K562 (cell line): ENCODE data around the gene DCAF8. TPM values are rescaled to one million over a fixed set of nuclear protein-coding genes. Genes with fewer than 3 reads are reported as not detected.
A peak's percentile ranks its signal among the peaks of the same experiment; 100 is the strongest.

Experiments used
- ATAC-seq: fragments of 200-7000 bp; cut with Tn5 transposase; 3 replicates; pipeline ENCODE4 v1.9.1; 2020; ENCODE audit warnings: moderate library complexity
- BruUV-seq: library from RNA; stranded (reverse); fragments of 400-500 nt; replicated peaks from 2 replicates; lab custom pipeline; 2021; lab: Mats Ljungman, UMichigan
- CTCF ChIA-PET: fragments of 300-600 bp; formaldehyde crosslinking; extraction: SDS; loops from one replicate; lab custom pipeline; 2021; ENCODE audit warnings: low intra/inter-chr PET ratio; lab: Yijun Ruan, JAX
- POLR2A ChIA-PET: fragments of 300-600, 350-650 bp; sonication (Branson Sonifier 250); formaldehyde crosslinking; extraction: SDS; loops from one replicate; lab custom pipeline; 2021; ENCODE audit warnings: antibody characterized with exemption, inconsistent platforms; lab: Yijun Ruan, JAX
- DNase-seq, 4 experiments: peaks; one replicate each; pipeline versions ENCODE4 v3.0.0 to v3.0.0-alpha.2; 2011 to 2018; ENCODE audit warnings: low spot score in 3 of 4, mixed read lengths in 3 of 4; ENCODE audit errors: extremely low read depth in 1 of 4
- FAIRE-seq: peaks from 2 replicates; lab custom pipeline; 2011; peaks lifted over from hg19 to GRCh38; lab: Jason Lieb, UNC
- H2AFZ ChIP-seq: 2 replicates; pipeline ENCODE4 v1.6.0; 2011; ENCODE audit warnings: low read depth, low read length, control low read depth, inconsistent platforms
- H3K27ac ChIP-seq: fragments of 200-600 bp; 3 replicates; pipeline ENCODE4 v1.8.0; 2011; ENCODE audit warnings: low read depth, mild to moderate bottlenecking, control low read depth, inconsistent platforms, low read length, moderate library complexity, mixed read lengths; ENCODE audit errors: extremely low read depth
- H3K27me3 ChIP-seq, 2 experiments: fragments of 300-600 bp in 1 of 2; 2 replicates in 1 of 2; 3 replicates in 1 of 2; pipeline versions ENCODE4 v1.6.0 to v1.8.0; 2011; ENCODE audit warnings: inconsistent platforms in 2 of 2, low read length in 2 of 2, mild to moderate bottlenecking in 1 of 2, mixed read lengths in 1 of 2, moderate library complexity in 1 of 2; ENCODE audit not compliant: control insufficient read depth in 2 of 2, insufficient read depth in 2 of 2
- H3K36me3 ChIP-seq: fragments of 300-600 bp; 3 replicates; pipeline ENCODE4 v1.8.0; 2011; ENCODE audit warnings: mild to moderate bottlenecking, low read length, inconsistent platforms; ENCODE audit not compliant: control insufficient read depth, insufficient read depth
- H3K4me1 ChIP-seq, 2 experiments: fragments of 200-600 bp in 1 of 2; replicated peaks in 1 of 2; 2 replicates in 1 of 2; 3 replicates in 1 of 2; pipeline versions ENCODE4 v1.5.1 to v1.8.0; 2011; ENCODE audit warnings: inconsistent platforms in 2 of 2, low read length in 2 of 2, mild to moderate bottlenecking in 1 of 2, mixed read lengths in 1 of 2, moderate library complexity in 1 of 2; ENCODE audit not compliant: control insufficient read depth in 2 of 2, insufficient read depth in 2 of 2
- H3K4me2 ChIP-seq: 2 replicates; pipeline ENCODE4 v1.6.1; 2011; ENCODE audit warnings: low read length, control low read depth, inconsistent platforms, mixed read lengths; ENCODE audit not compliant: insufficient read depth
- H3K4me3 ChIP-seq: fragments of 200-600 bp; sonication (generic), shearing (Covaris generic); 2 replicates; pipeline ENCODE4 v1.5.1; 2016; ENCODE audit warnings: control low read depth, inconsistent platforms
- H3K79me2 ChIP-seq: fragments of 200-600 bp; 3 replicates; pipeline ENCODE4 v1.8.0; 2011; ENCODE audit warnings: low read length, inconsistent platforms; ENCODE audit not compliant: control insufficient read depth, insufficient read depth
- H3K9ac ChIP-seq, 2 experiments: 2 replicates each; pipeline versions ENCODE4 v1.6.0 to v1.6.1; 2011; ENCODE audit warnings: low read depth in 2 of 2, low read length in 2 of 2, control low read depth in 1 of 2, inconsistent platforms in 1 of 2, mild to moderate bottlenecking in 1 of 2, mixed read lengths in 1 of 2; ENCODE audit not compliant: insufficient read depth in 1 of 2
- H3K9me1 ChIP-seq: one replicate; pipeline ENCODE4 v1.6.0; 2011; ENCODE audit warnings: inconsistent platforms, mild to moderate bottlenecking, low read length, moderate library complexity; ENCODE audit not compliant: control insufficient read depth, insufficient read depth
- H3K9me3 ChIP-seq: replicated peaks from 2 replicates; pipeline ENCODE4 v1.5.1; 2011; ENCODE audit warnings: low read depth, low read length, inconsistent platforms; ENCODE audit not compliant: control insufficient read depth, insufficient read depth
- H4K20me1 ChIP-seq: replicated peaks from 2 replicates; pipeline ENCODE4 v1.6.1; 2011; ENCODE audit warnings: low read length, inconsistent platforms, mixed read lengths; ENCODE audit not compliant: control insufficient read depth, insufficient read depth
- BMI1 ChIP-seq: fragments of 150-350 bp; IDR thresholded peaks from 2 replicates; pipeline ENCODE4 v1.6.1; 2014; ENCODE audit warnings: low read length
- CHD2 ChIP-seq: IDR thresholded peaks from 2 replicates; pipeline ENCODE4 v1.6.1; 2011; ENCODE audit warnings: low read depth, low read length
- CREB5 ChIP-seq: fragments of 250-450 bp; sonication (Bioruptor Pico); IDR thresholded peaks from 2 replicates; pipeline ENCODE4 v1.5.0; 2020; ENCODE audit warnings: mild to moderate bottlenecking
- ILK ChIP-seq: fragments of 450-650 bp; IDR thresholded peaks from 2 replicates; pipeline ENCODE4 v1.6.1; 2016; ENCODE audit warnings: missing genetic modification characterization, low read depth, mild to moderate bottlenecking, missing compliant biosample characterization, moderate library complexity, borderline replicate concordance
- MYBL2 ChIP-seq, 2 experiments: fragments of 450-650 bp in 1 of 2; sonication (generic) in 1 of 2; formaldehyde crosslinking in 1 of 2; IDR thresholded peaks; 2 replicates each; pipeline versions ENCODE4 v1.6.1 to v1.8.1; 2017 to 2022; ENCODE audit warnings: borderline replicate concordance in 1 of 2, inconsistent platforms in 1 of 2, low read depth in 1 of 2, mild to moderate bottlenecking in 1 of 2, missing genetic modification reagents in 1 of 2, moderate library complexity in 1 of 2
- RFX1 ChIP-seq: fragments of 450-650 bp; IDR thresholded peaks from 2 replicates; pipeline ENCODE4 v1.6.1; 2016; ENCODE audit warnings: mild to moderate bottlenecking, moderate library complexity
- STAG1 ChIP-seq: sonication (generic); formaldehyde crosslinking; IDR thresholded peaks from 2 replicates; pipeline ENCODE4 v1.5.0; 2020; ENCODE audit warnings: missing genetic modification reagents, borderline replicate concordance
- STAT5A ChIP-seq: IDR thresholded peaks from 2 replicates; pipeline ENCODE4 v1.6.1; 2012; ENCODE audit warnings: low read length, inconsistent platforms, borderline replicate concordance
- TBL1XR1 ChIP-seq, 2 experiments: IDR thresholded peaks; 2 replicates each; pipeline ENCODE4 v1.6.1; 2012; ENCODE audit warnings: improper control_type of control experiment in 2 of 2, low read length in 2 of 2, mild to moderate bottlenecking in 1 of 2
- THRAP3 ChIP-seq: fragments of 450-650 bp; IDR thresholded peaks from 2 replicates; pipeline ENCODE4 v1.6.1; 2016; ENCODE audit warnings: mild to moderate bottlenecking, inconsistent platforms, borderline replicate concordance
- ZEB2 ChIP-seq: fragments of 450-650 bp; IDR thresholded peaks from 2 replicates; pipeline ENCODE4 v1.6.1; 2016
- ZNF165 ChIP-seq: fragments of 250-450 bp; sonication (Bioruptor Pico); IDR thresholded peaks from 2 replicates; pipeline ENCODE4 v1.4.0; 2020; ENCODE audit warnings: borderline replicate concordance
- ZNF197 ChIP-seq: fragments of 200-800 bp; sonication (Bioruptor generic); IDR thresholded peaks from 2 replicates; pipeline ENCODE4 v1.6.1; 2016; ENCODE audit warnings: low read depth, missing genetic modification characterization, missing compliant biosample characterization
- WGBS: fragments of 100-300 bp; shearing (Covaris generic); methylation state at CpG from one replicate; pipeline ENCODE4 v1.1.6; 2016; ENCODE audit warnings: low coverage, mixed read lengths; ENCODE audit not compliant: insufficient coverage; ENCODE audit errors: missing lambda C conversion rate; 5-methylcytosine and 5-hydroxymethylcytosine counted together
- in situ Hi-C: fragments of 300-500 bp; cut with MboI; formaldehyde crosslinking; loops from 4 replicates; pipeline ENCODE4 v1.15.0; 2018; ENCODE audit warnings: inconsistent platforms, mixed read lengths
- intact Hi-C: fragments of 100-400 bp; cut with micrococcal nuclease; formaldehyde crosslinking; loops from 2 replicates; pipeline ENCODE4 v1.14.2; 2022
- polyA plus RNA-seq, 8 experiments: library from polyadenylated mRNA; depleted of rRNA in 4 of 8; stranded (reverse) in 5 of 8; unstranded in 3 of 8; fragments of >200 nt; fragmentation: Nextera tagmentation in 2 of 8; fragmentation: Illumina TruSeq in 1 of 8; extraction: Ambion mirVana in 2 of 8; extraction: Trizol in 1 of 8; gene quantifications; 2 replicates each; pipeline versions ENCODE4 v1.2.1 to v1.2.3, GENCODE V29; 2011 to 2014; ENCODE audit warnings: inconsistent platforms in 1 of 8, missing spikeins in 1 of 8
- total RNA-seq, 7 experiments: library from RNA; depleted of rRNA in 6 of 7; stranded (reverse); fragments of >200 nt in 6 of 7; fragmentation: Illumina TruSeq in 2 of 7; extraction: Trizol in 2 of 7; gene quantifications; 2 replicates each; pipeline versions ENCODE4 v1.2.1 to v1.2.3, GENCODE V29; 2011 to 2021; ENCODE audit warnings: low replicate concordance in 1 of 7

Gene DCAF8
- total and polyA plus RNA-seq, 9 of the 15 experiments (the other 6 are each of a cell fraction or from before 2014, with no cell fraction given) = 11.6 to 149 (median 81.3) TPM

- CTCF ChIA-PET = no interaction called here
- Histone ChIP-seq H3K36me3 (peaks cover 90% of the 10 kb centered on the region), H3K9me3 (no peaks in the 10 kb centered on the region), H3K4me2 (no peak overlapping the region), H3K9me1 (no peaks in the 10 kb centered on the region), H4K20me1 (peaks cover 5% of the 10 kb centered on the region; the same call in 1 of the 2 replicates)
- BruUV-seq = no TSS peak
- FAIRE-seq (no peak), ATAC-seq (no peak)
- in situ Hi-C loops (no loop called here), intact Hi-C loops (no loop called here)
- POLR2A ChIA-PET = interaction anchor here (0.7 to 1.0 kb wide), 5 partner anchors 9 to 356 kb away, joined by 3 to 5 read pairs (median 3); no protein-coding TSS in a partner anchor
- TF ChIP-seq BMI1 (0 out of 2 replicates have a peak, but pooled peaks have one; percentile 37), RFX1 (peak; percentile 94), ZNF165 (CRISPR knock-in tag) (no peak)
- TF ChIP-seq, all 486 proteins: peak for 2
- Histone ChIP-seq H3K4me1 (peaks cover 9 to 13% of the 10 kb centered on the region in 2 experiments), H2AFZ (no peak overlapping the region), H3K9ac (no peak overlapping the region), H3K4me3 (no peak overlapping the region), H3K79me2 (peaks cover 6% of the 10 kb centered on the region; the same call in 2 of the 3 replicates), H3K27ac (no peak overlapping the region), H3K27me3 (no peaks in the 10 kb centered on the region)
- peak in 2 of 4 experiments; percentile 68 to 69 for DNase-seq
- 87% methylated on average over 6 of the region's 10 CpGs for WGBS
Measured at GRCh38 chr1:160211046-160211790, 51.1 kb downstream of the DCAF8 start.

- intact Hi-C loops = no loop called here
- TF ChIP-seq STAG1 (CRISPR knock-in tag) = no peak
- TF ChIP-seq MYBL2 (IDR thresholded peaks at IDR 0.05; ENCODE audit: low read depth) = no peak
- no peak for TF ChIP-seq MYBL2 (CRISPR knock-in tag; IDR thresholded peaks at IDR 0.05; ENCODE audit: borderline replicate concordance)
- no peak for TF ChIP-seq ZEB2
- no peak for TF ChIP-seq TBL1XR1 (IDR thresholded peaks at IDR 0.05; ENCODE audit: low read length in 2 of 2)
- no peak for TF ChIP-seq ZNF197 (CRISPR knock-in tag)
- no peak for TF ChIP-seq THRAP3
- no peak for TF ChIP-seq STAT5A
- TF ChIP-seq ILK (tag) = no peak
- no peak for TF ChIP-seq CREB5 (CRISPR knock-in tag)
- TF ChIP-seq CHD2 = no peak
Measured at GRCh38 chr1:160210561-160210960, 51.8 kb downstream of the DCAF8 start.

More at GRCh38 chr1:160210561-160210960, 51.8 kb downstream of the DCAF8 start:
- Histone ChIP-seq H3K36me3 (peaks cover 84% of the 10 kb centered on the region), H4K20me1 (peaks cover 5% of the 10 kb centered on the region; the same call in 1 of the 2 replicates), H3K27ac (no peak overlapping the region), H3K79me2 (peaks cover 13% of the 10 kb centered on the region), H3K4me3 (no peak overlapping the region), H3K4me1 (peaks cover 16 to 18% of the 10 kb centered on the region in 2 experiments), H3K9ac (no peak overlapping the region; a peak in 1 of 4 replicates), H3K27me3 (no peaks in the 10 kb centered on the region), H2AFZ (no peak overlapping the region), H3K9me1 (no peaks in the 10 kb centered on the region), H3K4me2 (no peak overlapping the region), H3K9me3 (no peaks in the 10 kb centered on the region)
- in situ Hi-C loops = no loop called here
- DNase-seq (no peak), FAIRE-seq (no peak), ATAC-seq (no peak)
- ChIA-PET POLR2A (interaction anchor here (0.7 to 3.4 kb wide), 4 partner anchors 9 to 19 kb away, joined by 3 to 41 read pairs (median 4); no protein-coding TSS in a partner anchor), CTCF (no interaction called here)
- whole genome bisulfite sequencing = 88% methylated on average over 5 of the region's 5 CpGs
- no TSS peak for BruUV-seq
